ENCODE data around the gene ZCCHC7.
"Not testable (repeated sequence)": the region's sequence is repeated elsewhere in the genome, so short reads cannot be mapped to it uniquely, and the experiment has no call there.

Gene ZCCHC7

GRCh38 chr9:37179576-37179975 lies 59.2 kb downstream of the ZCCHC7 start:
- DNase-seq: no peak

- DNase-seq: no peak
Measured at GRCh38 chr9:37180138-37180537, 59.8 kb downstream of the ZCCHC7 start.

DNA sequence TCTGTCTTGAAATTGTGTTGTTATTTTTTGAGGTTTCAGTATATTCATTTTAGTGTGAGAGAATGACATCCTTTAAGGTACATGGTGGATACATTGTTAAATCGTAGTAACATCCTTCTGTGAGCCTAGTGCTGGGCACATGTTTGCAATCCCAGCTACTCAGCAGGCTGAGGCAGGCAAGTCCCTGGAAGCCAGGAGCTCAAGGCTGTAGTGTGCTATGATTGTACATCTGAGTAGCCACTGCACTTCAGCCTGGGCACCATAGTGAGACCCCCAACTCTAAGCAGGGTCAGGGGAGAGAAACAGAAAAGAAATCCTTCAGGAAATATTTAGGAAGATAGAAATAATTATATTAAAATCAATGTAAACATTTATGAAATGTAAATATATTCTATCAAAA lies 62.3 kb downstream of the ZCCHC7 start:
- no peak for DNase-seq

GRCh38 chr9:37184905-37185867 lies 64.8 kb downstream of the ZCCHC7 start:
- peak; percentile 57 for DNase-seq

DNA sequence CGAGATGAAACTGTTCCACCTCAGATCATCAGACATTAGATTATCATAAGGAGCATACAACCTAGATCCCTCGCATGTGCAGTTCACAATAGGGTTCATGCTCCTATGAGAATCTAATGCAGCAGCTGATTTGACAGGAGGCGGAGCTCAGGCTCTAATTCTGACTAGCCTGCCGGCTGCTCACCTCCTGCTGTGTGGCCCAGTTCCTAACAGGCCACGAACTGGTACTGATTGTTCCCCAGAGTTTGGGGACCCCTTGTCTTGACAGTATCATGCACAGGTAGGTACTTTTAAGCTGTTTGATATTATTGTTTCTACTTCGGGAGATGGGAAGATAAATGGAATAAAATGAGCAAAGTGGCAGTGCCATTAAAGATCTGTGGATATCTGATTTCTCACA lies 66.9 kb downstream of the ZCCHC7 start:
- DNase-seq: no peak

DNA sequence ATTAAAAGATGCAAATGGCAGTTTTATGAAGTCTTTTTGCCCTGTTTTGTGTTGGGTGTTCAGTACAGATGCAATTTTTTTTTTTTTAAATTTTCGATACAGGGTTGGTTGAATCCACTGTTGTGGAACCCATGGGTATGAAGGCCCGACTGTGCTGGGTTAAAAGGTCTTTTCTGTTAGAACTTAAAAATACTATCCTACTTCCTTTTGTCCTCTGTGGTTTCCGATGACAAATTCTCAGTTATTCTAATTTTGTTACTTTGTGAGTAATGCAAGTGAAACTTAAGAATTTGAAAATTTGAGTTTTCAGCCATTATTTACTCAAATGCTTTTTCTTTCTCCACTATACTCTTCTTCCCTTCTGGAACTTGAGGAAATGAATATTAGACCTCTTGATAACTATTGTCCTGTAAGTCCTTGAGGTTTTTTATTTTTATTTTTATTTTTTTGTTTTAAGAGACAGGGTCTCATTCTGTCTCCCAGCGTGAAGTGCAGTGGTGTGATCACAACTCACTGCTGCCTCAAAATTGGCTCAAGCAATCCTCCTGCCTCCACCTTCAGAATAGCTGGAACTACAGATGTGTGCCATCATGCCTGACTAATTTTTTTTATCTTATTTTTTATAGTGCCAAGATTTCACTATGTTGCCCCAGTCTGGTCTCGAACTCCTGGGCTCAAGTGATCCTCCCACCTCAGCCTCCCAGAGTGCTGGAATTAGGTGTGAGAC lies 67.5 kb downstream of the ZCCHC7 start:
- no peak for DNase-seq

- DNase-seq: not testable (repeated sequence)
Measured at GRCh38 chr9:37190739-37191138, 70.4 kb downstream of the ZCCHC7 start.

- DNase-seq: no peak
Measured at GRCh38 chr9:37191403-37192089, 71.2 kb downstream of the ZCCHC7 start.

GRCh38 chr9:37192803-37193202 lies 72.4 kb downstream of the ZCCHC7 start:
- DNase-seq: no peak

- DNase-seq: peak; percentile 97
Measured at GRCh38 chr9:37197158-37198038, 77.0 kb downstream of the ZCCHC7 start.

DNA sequence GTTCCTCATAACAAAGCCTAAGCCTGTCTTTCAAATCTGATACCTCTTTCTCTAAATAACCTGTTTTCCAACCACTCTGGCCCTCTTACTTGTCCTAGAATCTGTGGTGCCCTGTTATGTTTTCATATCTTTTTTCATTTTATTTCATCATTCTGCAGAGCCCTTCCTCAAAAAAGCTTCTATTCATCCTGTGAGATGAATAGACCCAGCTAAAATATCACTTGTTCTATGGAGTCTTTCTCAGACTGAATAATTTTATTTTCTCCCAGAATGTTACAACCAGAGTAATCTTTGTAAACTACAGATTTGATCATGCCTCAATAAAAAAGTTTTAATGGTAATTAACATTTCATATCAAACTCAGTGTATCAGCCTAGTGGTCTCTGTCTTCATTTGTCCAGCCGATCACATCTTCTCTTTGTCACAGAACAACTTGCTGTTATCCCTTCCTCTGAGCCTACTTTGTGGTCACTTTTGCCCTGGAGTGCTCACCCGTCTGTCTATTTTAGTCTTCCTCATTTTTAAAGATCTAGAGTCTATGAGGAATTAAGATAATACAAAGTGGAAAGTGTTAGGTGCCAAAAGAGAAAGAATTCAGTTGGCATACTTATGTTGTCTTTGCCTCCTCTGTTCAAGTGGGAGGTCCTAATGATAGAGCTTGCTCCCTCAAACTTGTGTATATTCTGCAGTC lies 77.8 kb downstream of the ZCCHC7 start:
- DNase-seq: peak; percentile 91

GRCh38 chr9:37198831-37199230 lies 78.5 kb downstream of the ZCCHC7 start:
- no peak for DNase-seq

DNA sequence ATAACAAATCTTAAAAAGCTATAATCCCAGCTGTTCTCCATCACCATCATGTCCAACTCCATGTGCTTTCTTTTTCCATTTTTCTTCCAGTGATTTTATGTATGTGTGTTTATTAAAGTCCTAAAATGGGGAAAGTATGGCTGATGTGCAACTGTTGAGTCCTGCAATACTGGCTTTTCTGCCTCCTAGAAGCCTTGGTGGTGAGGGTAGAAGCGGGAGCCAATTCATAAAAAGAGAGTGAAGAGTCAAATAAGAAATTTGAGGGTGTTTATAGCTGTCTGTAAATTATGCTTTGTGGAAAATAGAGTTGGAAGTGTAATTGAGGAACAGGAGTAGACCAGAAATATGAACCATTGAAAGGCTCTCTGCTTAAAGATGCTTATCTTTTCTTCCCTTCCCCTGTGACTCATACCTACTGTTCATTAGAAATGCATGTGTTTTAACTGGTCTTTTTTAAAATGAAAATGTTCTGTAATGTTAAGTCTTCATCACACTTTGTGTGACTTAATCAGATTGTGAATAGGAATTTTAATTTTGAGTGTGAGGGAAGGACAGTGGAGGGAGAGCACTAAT lies 80.1 kb downstream of the ZCCHC7 start:
- DNase-seq: peak; percentile 88

GRCh38 chr9:37201581-37201980 lies 81.2 kb downstream of the ZCCHC7 start:
- peak; percentile 46 for DNase-seq

- no peak for DNase-seq
Measured at GRCh38 chr9:37202091-37202490, 81.7 kb downstream of the ZCCHC7 start.

DNA sequence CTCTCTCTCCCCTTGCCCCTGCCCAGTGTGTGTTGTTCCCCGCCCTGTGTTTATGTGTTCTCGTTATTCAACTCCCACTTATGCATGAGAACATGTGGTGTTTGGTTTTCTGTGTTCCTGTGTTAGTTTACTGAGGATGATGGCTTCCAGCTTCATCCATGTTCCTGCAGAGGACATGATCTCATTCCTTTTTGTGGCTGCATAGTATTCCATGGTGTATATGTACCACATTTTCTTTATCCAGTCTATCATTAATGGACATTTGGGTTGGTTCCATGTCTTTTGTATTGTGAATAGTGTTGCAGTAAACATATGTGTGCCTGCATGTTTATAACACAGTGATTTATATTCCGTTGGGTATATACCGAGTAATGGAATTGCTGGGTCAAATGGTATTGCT lies 83.1 kb downstream of the ZCCHC7 start:
- DNase-seq: not testable (repeated sequence)

- DNase-seq: no peak
Measured at GRCh38 chr9:37206121-37206620, 85.8 kb downstream of the ZCCHC7 start.

DNA sequence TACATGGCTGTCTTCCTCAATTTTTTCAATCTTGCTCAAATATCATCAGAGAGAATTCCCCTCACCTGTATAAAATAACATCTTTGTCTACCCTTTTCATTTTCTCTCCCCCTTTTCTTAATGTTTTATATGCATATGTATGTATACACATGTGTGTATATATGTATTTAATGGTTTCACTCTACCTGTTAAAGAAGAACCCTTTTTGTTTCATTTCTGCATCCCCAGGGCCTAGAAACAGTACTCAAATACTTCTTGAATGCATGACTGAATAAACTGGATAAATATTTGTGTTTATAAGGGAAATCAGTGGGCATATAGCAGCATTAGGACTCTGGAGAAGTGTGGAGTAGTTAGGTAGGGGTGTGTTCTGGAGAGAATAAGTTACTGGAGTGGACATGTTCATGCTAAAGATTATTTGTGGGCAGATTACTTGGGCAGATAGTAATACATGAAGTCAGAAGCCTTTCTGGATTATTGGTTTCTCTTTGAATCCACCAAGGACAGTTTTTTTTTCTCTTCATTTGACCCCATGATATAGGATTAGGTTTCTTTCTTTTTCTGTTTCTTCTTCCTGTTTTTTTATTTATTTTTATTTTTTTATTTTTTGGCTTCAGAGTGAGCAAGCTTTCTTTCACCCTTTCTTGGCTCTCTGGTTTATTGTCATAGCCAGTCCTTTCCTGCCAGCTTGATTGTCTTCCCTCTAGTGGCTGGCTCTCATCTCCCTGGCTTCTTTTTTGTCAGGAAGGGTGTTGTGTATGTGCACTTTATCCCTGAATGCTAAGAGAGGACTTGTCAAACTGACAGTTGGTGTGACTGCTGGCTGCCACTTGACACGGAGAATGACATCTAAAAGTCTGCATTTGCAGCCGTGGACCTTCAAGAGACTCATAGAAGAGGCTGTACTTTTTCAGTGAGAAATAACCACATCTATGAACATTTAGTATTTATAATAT lies 89.3 kb downstream of the ZCCHC7 start:
- DNase-seq: peak; percentile 91

GRCh38 chr9:37210737-37211523 lies 90.6 kb downstream of the ZCCHC7 start:
- DNase-seq: peak; percentile 45
